K562 (cell line): ENCODE results near the gene CTSW. TPM values are rescaled to one million over a fixed set of nuclear protein-coding genes. Genes with fewer than 3 reads are reported as not detected.

Experiments
- AFF1 ChIP-seq, 2 experiments: fragments of 450-650 bp; IDR thresholded peaks; 2 replicates each; pipeline ENCODE4 v1.6.1; 2018; ENCODE audit warnings: mild to moderate bottlenecking in 2 of 2, low read depth in 1 of 2; ENCODE audit not compliant: partially characterized antibody in 2 of 2
- ATF2 ChIP-seq: sonication (generic); formaldehyde crosslinking; IDR thresholded peaks from 2 replicates; pipeline ENCODE4 v1.8.1; 2022; ENCODE audit warnings: missing genetic modification reagents
- ATF6 ChIP-seq: sonication (generic); formaldehyde crosslinking; IDR thresholded peaks from 2 replicates; pipeline ENCODE4 v1.4.0; 2020; ENCODE audit warnings: mild to moderate bottlenecking, missing genetic modification reagents
- ATF7 ChIP-seq: fragments of 450-650 bp; IDR thresholded peaks from 2 replicates; pipeline ENCODE4 v1.7.1; 2014; ENCODE audit warnings: mild to moderate bottlenecking, moderate library complexity
- CGGBP1 ChIP-seq: fragments of 250-450 bp; sonication (Bioruptor Pico); IDR thresholded peaks from 2 replicates; pipeline ENCODE4 v1.9.0; 2021; ENCODE audit warnings: mild to moderate bottlenecking
- HDAC8 ChIP-seq: fragments of 450-650 bp; IDR thresholded peaks from 2 replicates; pipeline ENCODE4 v1.6.1; 2016; ENCODE audit warnings: mild to moderate bottlenecking, missing genetic modification characterization, moderate library complexity, missing compliant biosample characterization
- KDM4B ChIP-seq, 2 experiments: fragments of 450-650 bp in 1 of 2; sonication (generic) in 1 of 2; IDR thresholded peaks; 2 replicates each; pipeline ENCODE4 v1.6.1; 2016 to 2017; ENCODE audit warnings: borderline replicate concordance in 2 of 2, antibody characterized with exemption in 1 of 2, low read depth in 1 of 2, mild to moderate bottlenecking in 1 of 2
- MYBL2 ChIP-seq, 2 experiments: fragments of 450-650 bp in 1 of 2; sonication (generic) in 1 of 2; formaldehyde crosslinking in 1 of 2; IDR thresholded peaks; 2 replicates each; pipeline versions ENCODE4 v1.6.1 to v1.8.1; 2017 to 2022; ENCODE audit warnings: borderline replicate concordance in 1 of 2, inconsistent platforms in 1 of 2, low read depth in 1 of 2, mild to moderate bottlenecking in 1 of 2, missing genetic modification reagents in 1 of 2, moderate library complexity in 1 of 2
- PRPF4 ChIP-seq: fragments of 200-400 bp; formaldehyde crosslinking; IDR thresholded peaks from one replicate; pipeline ENCODE4 v1.6.1; 2017; ENCODE audit warnings: low read length, low read depth, mild to moderate bottlenecking; ENCODE audit not compliant: insufficient read depth, poor library complexity, severe bottlenecking
- RFX5 ChIP-seq: IDR thresholded peaks from 2 replicates; pipeline ENCODE4 v1.6.1; 2011; ENCODE audit warnings: low read depth, mild to moderate bottlenecking, improper control_type of control experiment, low read length
- SRSF1 ChIP-seq: fragments of 200-400 bp; formaldehyde crosslinking; IDR thresholded peaks from 2 replicates; pipeline ENCODE4 v1.6.1; 2017; ENCODE audit warnings: mild to moderate bottlenecking, low read depth, low read length, moderate library complexity
- U2AF1 ChIP-seq: fragments of 200-400 bp; formaldehyde crosslinking; optimal IDR thresholded peaks from 2 replicates; pipeline ENCODE3; 2017; ENCODE audit warnings: mild to moderate bottlenecking, low read depth, low read length, moderate library complexity
- ZNF436 ChIP-seq: fragments of 250-450, 450-650 bp; sonication (Bioruptor Pico); formaldehyde crosslinking; IDR thresholded peaks from 2 replicates; pipeline ENCODE4 v1.7.0; 2020; ENCODE audit warnings: mild to moderate bottlenecking
- ZNF507 ChIP-seq: conservative IDR thresholded peaks from 2 replicates; pipeline ENCODE4 v1.6.1; 2017; ENCODE audit warnings: missing genetic modification characterization, missing compliant biosample characterization
- polyA plus RNA-seq, 8 experiments: library from polyadenylated mRNA; depleted of rRNA in 4 of 8; stranded (reverse) in 5 of 8; unstranded in 3 of 8; fragments of >200 nt; fragmentation: Nextera tagmentation in 2 of 8; fragmentation: Illumina TruSeq in 1 of 8; extraction: Ambion mirVana in 2 of 8; extraction: Trizol in 1 of 8; gene quantifications; 2 replicates each; pipeline versions ENCODE4 v1.2.1 to v1.2.3, GENCODE V29; 2011 to 2014; ENCODE audit warnings: inconsistent platforms in 1 of 8, missing spikeins in 1 of 8
- total RNA-seq, 7 experiments: library from RNA; depleted of rRNA in 6 of 7; stranded (reverse); fragments of >200 nt in 6 of 7; fragmentation: Illumina TruSeq in 2 of 7; extraction: Trizol in 2 of 7; gene quantifications; 2 replicates each; pipeline versions ENCODE4 v1.2.1 to v1.2.3, GENCODE V29; 2011 to 2021; ENCODE audit warnings: low replicate concordance in 1 of 7

The CTSW gene
- total and polyA plus RNA-seq, 9 of the 15 experiments (the other 6 are each of a cell fraction or from before 2014, with no cell fraction given), result 0.04 TPM; not detected in 8

- TF ChIP-seq AFF1 (IDR thresholded peaks at IDR 0.05; ENCODE audit: low read depth in 1 of 2, partially characterized antibody in 2 of 2) (peak in 1 of 2 experiments; percentile 95), CGGBP1 (CRISPR knock-in tag) (0 out of 2 replicates have a peak, but pooled peaks have one; percentile 68), ATF6 (CRISPR knock-in tag) (no peak), MYBL2 (IDR thresholded peaks at IDR 0.05; ENCODE audit: low read depth) (no peak), MYBL2 (CRISPR knock-in tag; IDR thresholded peaks at IDR 0.05; ENCODE audit: borderline replicate concordance) (no peak), ATF7 (peak; percentile 74), ZNF507 (no peak), KDM4B (IDR thresholded peaks at IDR 0.05; ENCODE audit: borderline replicate concordance in 2 of 2, low read depth in 1 of 2) (peak in 1 of 2 experiments; percentile 84; a peak in 1 of 4 replicates), SRSF1 (no peak), ZNF436 (CRISPR knock-in tag) (no peak), PRPF4 (peak; percentile 78), RFX5 (no peak), HDAC8 (0 out of 2 replicates have a peak, but pooled peaks have one; percentile 21), ATF2 (CRISPR knock-in tag) (peak; percentile 17; the same call in 1 of the 2 replicates), U2AF1 (peak; percentile 76)
Observed at GRCh38 chr11:65857853-65858680, 21.6 kb upstream of the CTSW start, which contains the start of gene CFL1 (continued).
